Caco-2 (cell line): ENCODE results near the gene DLK1. TPM values are rescaled to one million over a fixed set of nuclear protein-coding genes. Genes with fewer than 3 reads are reported as not detected.
A peak's percentile ranks its signal among the peaks of the same experiment; 100 is the strongest.

Source experiments
- BruUV-seq: library from RNA; stranded (reverse); fragments of 400-500 nt; replicated peaks from 2 replicates; lab custom pipeline; 2021; lab: Mats Ljungman, UMichigan
- CTCF ChIA-PET: fragments of 300-600 bp; sonication (Branson Sonifier 250); formaldehyde crosslinking; loops from one replicate; lab custom pipeline; 2022; ENCODE audit warnings: antibody characterized with exemption; lab: Charles Lee
- POLR2A ChIA-PET: fragments of 300-600 bp; sonication (Branson Sonifier 250); formaldehyde crosslinking; loops from one replicate; lab custom pipeline; 2022; ENCODE audit warnings: antibody characterized with exemption; lab: Charles Lee
- DNase-seq, 2 experiments: peaks; one replicate each; pipeline versions ENCODE4 v3.0.0 to v3.0.0-alpha.2; 2020 to 2022
- H3K27me3 ChIP-seq: replicated peaks from 2 replicates; pipeline ENCODE4 v1.6.0; 2011; ENCODE audit warnings: low read length; ENCODE audit not compliant: control insufficient read depth, insufficient read depth
- H3K36me3 ChIP-seq: 2 replicates; pipeline ENCODE4 v1.5.1; 2011; ENCODE audit warnings: low read length; ENCODE audit not compliant: control insufficient read depth, insufficient read depth
- H3K4me1 ChIP-seq: fragments of 250-450 bp; sonication (Bioruptor Pico); 2 replicates; pipeline ENCODE4 v1.5.1; 2020; ENCODE audit warnings: mild to moderate bottlenecking
- H3K4me3 ChIP-seq: 2 replicates; pipeline ENCODE4 v1.5.1; 2011; ENCODE audit warnings: low read depth, mild to moderate bottlenecking, control low read depth, low read length
- H3K9me3 ChIP-seq: fragments of 250-450 bp; sonication (Bioruptor Pico); 2 replicates; pipeline ENCODE4 v1.5.1; 2020; ENCODE audit warnings: mild to moderate bottlenecking, moderate library complexity
- H3K27ac Mint-ChIP-seq: one replicate; pipeline ENCODE4 v1.8.0; 2022; ENCODE audit warnings: mixed read lengths; ENCODE audit not compliant: unreplicated experiment
- H3K27me3 Mint-ChIP-seq: one replicate; pipeline ENCODE4 v1.8.0; 2022; ENCODE audit warnings: mixed read lengths; ENCODE audit not compliant: insufficient read depth, unreplicated experiment
- H3K36me3 Mint-ChIP-seq: one replicate; pipeline ENCODE4 v1.8.0; 2022; ENCODE audit warnings: mild to moderate bottlenecking, mixed read lengths; ENCODE audit not compliant: insufficient read depth, unreplicated experiment
- H3K4me1 Mint-ChIP-seq: one replicate; pipeline ENCODE4 v1.8.0; 2022; ENCODE audit warnings: low read depth, mixed read lengths; ENCODE audit not compliant: unreplicated experiment
- H3K4me3 Mint-ChIP-seq: one replicate; pipeline ENCODE4 v1.8.0; 2022; ENCODE audit warnings: mild to moderate bottlenecking, moderate library complexity, mixed read lengths; ENCODE audit not compliant: unreplicated experiment
- H3K9me3 Mint-ChIP-seq: one replicate; pipeline ENCODE4 v1.8.0; 2022; ENCODE audit warnings: mixed read lengths; ENCODE audit not compliant: unreplicated experiment
- intact Hi-C: fragments of 100-400 bp; cut with micrococcal nuclease; formaldehyde crosslinking; loops from one replicate; pipeline ENCODE4 v1.10.0; 2022; ENCODE audit not compliant: unreplicated experiment
- total RNA-seq: library from RNA; stranded (reverse); gene quantifications from 2 replicates; pipeline ENCODE4 v1.2.3, GENCODE V29; 2022
- TF ChIP-seq, protein P1 (sequence below), 2 experiments: fragments of 200-600 bp in 1 of 2; IDR thresholded peaks; 1 replicate in 1 of 2; 2 replicates in 1 of 2; pipeline versions ENCODE4 v1.5.1 to v1.8.0; 2011 to 2022; ENCODE audit warnings: antibody characterized with exemption in 1 of 2, control low read depth in 1 of 2, inconsistent platforms in 1 of 2, low read depth in 1 of 2, low read length in 1 of 2, mild to moderate bottlenecking in 1 of 2, moderate library complexity in 1 of 2; ENCODE audit not compliant: insufficient read depth in 1 of 2, severe bottlenecking in 1 of 2, unreplicated experiment in 1 of 2

Gene DLK1
- total RNA-seq, 1 experiment from 2014 or later = not detected

DNA sequence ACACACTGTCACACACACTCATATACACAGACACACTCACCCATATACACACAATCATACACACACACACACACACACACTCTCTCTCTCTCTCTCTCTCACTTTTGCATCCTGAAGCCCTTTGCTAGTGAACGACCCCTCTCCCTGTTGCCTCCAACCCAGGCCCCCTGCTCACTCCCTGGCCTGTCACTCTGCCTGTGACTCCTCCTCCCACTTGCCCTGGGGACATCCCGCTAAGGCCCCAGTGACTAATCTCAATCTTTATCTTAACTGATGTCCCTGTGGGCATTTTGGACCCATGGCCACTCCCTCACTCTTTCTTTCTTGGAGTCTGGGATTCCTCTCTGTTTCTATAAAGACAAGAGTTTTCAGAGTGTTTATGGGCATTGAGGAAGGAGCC, 10.9 kb upstream of the DLK1 start:
- Mint-ChIP-seq H3K4me1 (peaks cover 12% of the 10 kb centered on the region), H3K27me3 (peaks cover 5% of the 10 kb centered on the region), H3K4me3 (peak overlapping the region; percentile 6), H3K27ac (peak overlapping the region; percentile 7), H3K9me3 (no peaks in the 10 kb centered on the region), H3K36me3 (no peaks in the 10 kb centered on the region)
- H3K36me3 ChIP-seq = no peaks in the 10 kb centered on the region
- no peaks in the 10 kb centered on the region for H3K9me3 ChIP-seq
- peak in 1 of 2 experiments; percentile 45 for DNase-seq
- no TSS peak for BruUV-seq
- peaks cover 14% of the 10 kb centered on the region for H3K4me1 ChIP-seq
- H3K4me3 ChIP-seq = no peak overlapping the region
- TF ChIP-seq, protein P1, sequence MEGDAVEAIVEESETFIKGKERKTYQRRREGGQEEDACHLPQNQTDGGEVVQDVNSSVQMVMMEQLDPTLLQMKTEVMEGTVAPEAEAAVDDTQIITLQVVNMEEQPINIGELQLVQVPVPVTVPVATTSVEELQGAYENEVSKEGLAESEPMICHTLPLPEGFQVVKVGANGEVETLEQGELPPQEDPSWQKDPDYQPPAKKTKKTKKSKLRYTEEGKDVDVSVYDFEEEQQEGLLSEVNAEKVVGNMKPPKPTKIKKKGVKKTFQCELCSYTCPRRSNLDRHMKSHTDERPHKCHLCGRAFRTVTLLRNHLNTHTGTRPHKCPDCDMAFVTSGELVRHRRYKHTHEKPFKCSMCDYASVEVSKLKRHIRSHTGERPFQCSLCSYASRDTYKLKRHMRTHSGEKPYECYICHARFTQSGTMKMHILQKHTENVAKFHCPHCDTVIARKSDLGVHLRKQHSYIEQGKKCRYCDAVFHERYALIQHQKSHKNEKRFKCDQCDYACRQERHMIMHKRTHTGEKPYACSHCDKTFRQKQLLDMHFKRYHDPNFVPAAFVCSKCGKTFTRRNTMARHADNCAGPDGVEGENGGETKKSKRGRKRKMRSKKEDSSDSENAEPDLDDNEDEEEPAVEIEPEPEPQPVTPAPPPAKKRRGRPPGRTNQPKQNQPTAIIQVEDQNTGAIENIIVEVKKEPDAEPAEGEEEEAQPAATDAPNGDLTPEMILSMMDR (IDR thresholded peaks at IDR 0.05; ENCODE audit: insufficient read depth in 1 of 2, low read depth in 1 of 2, low read length in 1 of 2, severe bottlenecking in 1 of 2, unreplicated experiment in 1 of 2) = no peak
- POLR2A ChIA-PET = no interaction called here
- intact Hi-C loops = no loop called here
- CTCF ChIA-PET = no interaction called here
- no peaks in the 10 kb centered on the region for H3K27me3 ChIP-seq

DNA sequence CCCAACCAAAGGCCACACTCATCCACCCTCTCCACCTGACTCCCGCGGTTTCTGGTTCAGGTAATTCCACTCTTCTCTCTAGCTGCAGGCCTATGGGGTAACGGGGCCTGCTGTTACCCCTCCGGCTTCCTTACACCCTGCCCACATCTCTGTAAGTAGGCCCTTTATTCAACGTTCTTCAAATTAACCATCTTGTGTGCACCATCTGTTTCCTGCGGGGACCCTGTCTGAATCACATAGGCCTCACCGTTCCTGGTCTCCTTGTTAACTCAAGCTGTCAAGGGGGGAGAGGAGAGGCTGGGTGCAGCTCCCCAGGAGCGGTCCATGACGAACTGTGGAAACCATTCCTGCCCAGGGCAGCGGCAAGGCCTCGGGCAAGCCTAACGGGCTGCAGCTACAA, 9.3 kb upstream of the DLK1 start:
- Mint-ChIP-seq H3K27ac (peak overlapping the region; percentile 33), H3K36me3 (no peaks in the 10 kb centered on the region), H3K4me1 (peaks cover 12% of the 10 kb centered on the region), H3K9me3 (no peaks in the 10 kb centered on the region), H3K27me3 (peaks cover 5% of the 10 kb centered on the region), H3K4me3 (no peak overlapping the region)
- ChIA-PET CTCF (no interaction called here), POLR2A (no interaction called here)
- Histone ChIP-seq H3K27me3 (no peaks in the 10 kb centered on the region), H3K9me3 (no peaks in the 10 kb centered on the region), H3K36me3 (no peaks in the 10 kb centered on the region), H3K4me3 (no peak overlapping the region), H3K4me1 (peaks cover 14% of the 10 kb centered on the region)
- BruUV-seq = no TSS peak
- intact Hi-C loops = no loop called here
- TF ChIP-seq, protein P1 (IDR thresholded peaks at IDR 0.05; ENCODE audit: insufficient read depth in 1 of 2, low read depth in 1 of 2, low read length in 1 of 2, severe bottlenecking in 1 of 2, unreplicated experiment in 1 of 2) = no peak
- DNase-seq = no peak

DNA sequence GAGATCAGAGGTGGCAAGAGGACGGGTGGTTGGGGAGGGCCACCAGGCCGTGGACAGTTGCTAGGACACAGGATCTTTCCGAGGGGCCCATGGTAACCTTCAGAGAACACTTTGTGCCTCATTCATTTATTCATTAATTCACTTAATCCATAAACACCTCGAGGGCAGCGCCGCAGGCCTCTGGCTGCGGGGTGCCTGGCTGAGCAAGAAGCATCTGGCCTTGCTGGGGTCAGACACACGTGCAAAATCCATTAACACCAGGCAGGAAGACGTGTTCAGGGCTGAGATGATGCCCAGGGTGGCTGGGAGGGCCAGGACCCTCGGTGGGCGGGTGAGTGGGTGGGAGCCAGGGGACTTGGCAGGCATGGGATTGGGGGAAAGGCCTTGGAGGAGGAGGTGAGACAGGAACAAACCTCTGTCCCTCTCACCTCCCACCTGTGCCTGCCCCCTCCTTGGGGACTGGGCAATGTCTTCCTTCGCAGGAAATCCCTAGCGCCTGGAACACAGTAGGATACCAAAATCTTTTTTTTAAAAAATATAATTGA, 6.6 kb upstream of the DLK1 start:
- H3K4me1 ChIP-seq = peaks cover 14% of the 10 kb centered on the region

More for the DNA sequence above, 6.6 kb upstream of the DLK1 start:
- intact Hi-C loops = no loop called here
- H3K27me3 Mint-ChIP-seq = peaks cover 5% of the 10 kb centered on the region
- no peak overlapping the region for H3K4me3 Mint-ChIP-seq
- BruUV-seq = no TSS peak
- Histone ChIP-seq H3K4me3 (no peak overlapping the region), H3K9me3 (no peaks in the 10 kb centered on the region), H3K27me3 (no peaks in the 10 kb centered on the region), H3K36me3 (no peaks in the 10 kb centered on the region)
- H3K27ac Mint-ChIP-seq = no peak overlapping the region
- no peaks in the 10 kb centered on the region for H3K36me3 Mint-ChIP-seq
- H3K9me3 Mint-ChIP-seq = no peaks in the 10 kb centered on the region
- peaks cover 12% of the 10 kb centered on the region for H3K4me1 Mint-ChIP-seq
- DNase-seq = no peak
- POLR2A ChIA-PET = no interaction called here
- TF ChIP-seq, protein P1 (IDR thresholded peaks at IDR 0.05; ENCODE audit: insufficient read depth in 1 of 2, low read depth in 1 of 2, low read length in 1 of 2, severe bottlenecking in 1 of 2, unreplicated experiment in 1 of 2) = no peak
- CTCF ChIA-PET = no interaction called here
